HG03159 (cell line): ENCODE measurements around the gene ZFYVE28.
"Not testable (repeated sequence)": the region's sequence is repeated elsewhere in the genome, so short reads cannot be mapped to it uniquely, and the experiment has no call there.

Source experiments
- ATAC-seq: cut with Tn5 transposase; IDR thresholded peaks from one replicate; pipeline ENCODE4 v1.9.1; 2021; ENCODE audit warnings: mild to moderate bottlenecking, moderate library complexity; ENCODE audit not compliant: unreplicated experiment

Gene ZFYVE28

GRCh38 chr4:2275546-2276251 is 142.7 kb downstream of the ZFYVE28 start:
- no peak for ATAC-seq

- ATAC-seq: not testable (repeated sequence)
These were observed 143.4 kb downstream of the ZFYVE28 start for GRCh38 chr4:2275044-2275397.

DNA sequence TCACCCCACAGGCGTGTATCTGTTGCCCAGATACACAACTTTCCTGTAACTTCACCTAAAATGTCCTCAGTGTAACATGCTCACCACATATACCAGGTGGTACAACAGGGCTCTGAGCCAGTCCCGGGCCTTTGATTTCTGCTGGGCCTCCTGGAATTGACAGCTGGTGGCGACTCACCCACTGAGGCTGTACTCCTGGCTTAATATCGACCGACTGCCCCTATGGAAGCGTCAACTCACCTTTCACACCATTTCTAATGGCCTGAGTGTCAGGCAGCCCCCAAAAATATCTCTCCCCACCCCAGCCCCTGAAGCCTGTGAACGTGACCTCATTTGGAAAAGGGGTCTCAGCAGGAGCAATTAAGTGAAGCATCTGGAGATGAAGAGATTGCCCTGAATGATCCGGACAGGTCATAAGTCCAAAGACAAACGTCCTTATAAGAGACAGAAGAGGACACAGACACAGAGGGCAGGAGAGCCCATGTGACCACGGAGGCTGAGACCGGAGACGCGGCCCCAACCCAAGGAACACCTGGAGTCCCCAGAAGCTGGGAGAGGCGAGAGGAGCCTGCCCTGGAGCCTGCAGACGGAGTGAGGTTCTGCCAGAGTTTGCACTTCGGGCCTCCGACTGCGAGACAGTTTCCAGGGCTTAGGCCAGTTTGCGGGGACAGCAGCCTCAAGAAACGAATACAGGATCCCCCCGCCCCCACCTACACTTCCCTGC is 144.0 kb downstream of the ZFYVE28 start:
- ATAC-seq: no peak

DNA sequence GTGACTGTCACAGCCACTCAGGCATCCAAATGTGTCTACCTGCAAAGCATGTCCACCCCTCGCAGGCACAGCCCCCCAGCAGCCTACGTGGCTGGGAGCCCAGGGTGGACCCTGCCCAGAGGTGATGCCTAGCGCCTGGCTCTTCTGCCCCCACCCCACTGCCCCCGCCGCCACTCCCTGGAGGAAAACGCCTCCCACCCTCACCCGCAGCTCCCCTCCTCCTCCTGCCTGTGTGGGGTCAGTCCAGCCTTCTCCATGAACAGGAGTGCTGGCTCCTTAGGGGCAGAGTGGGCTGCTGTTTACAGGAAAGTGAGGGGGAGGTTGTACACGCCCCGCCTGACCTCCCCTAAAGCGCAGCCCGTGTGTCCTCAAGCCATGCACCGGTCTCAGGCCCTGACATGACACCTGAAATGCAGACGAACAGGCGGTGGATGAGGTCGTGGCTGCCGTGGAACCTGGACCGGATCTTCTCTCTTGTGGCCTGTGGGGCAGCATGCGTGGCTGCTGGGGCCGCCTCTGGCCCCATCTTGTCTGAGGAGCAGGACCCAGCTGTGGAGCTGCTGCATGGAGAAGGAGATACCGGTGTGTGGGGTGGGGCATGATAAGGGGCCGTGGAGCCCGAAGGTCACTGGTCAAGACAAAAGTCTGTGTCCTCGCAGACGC is 144.7 kb downstream of the ZFYVE28 start:
- ATAC-seq: no peak

GRCh38 chr4:2273221-2273620 is 145.2 kb downstream of the ZFYVE28 start:
- no peak for ATAC-seq

- no peak for ATAC-seq
These were observed 145.7 kb downstream of the ZFYVE28 start for GRCh38 chr4:2272828-2273120.

GRCh38 chr4:2272026-2272827 is 146.2 kb downstream of the ZFYVE28 start:
- no peak for ATAC-seq

- ATAC-seq: no peak
These were observed 147.0 kb downstream of the ZFYVE28 start for GRCh38 chr4:2271279-2272025.

DNA sequence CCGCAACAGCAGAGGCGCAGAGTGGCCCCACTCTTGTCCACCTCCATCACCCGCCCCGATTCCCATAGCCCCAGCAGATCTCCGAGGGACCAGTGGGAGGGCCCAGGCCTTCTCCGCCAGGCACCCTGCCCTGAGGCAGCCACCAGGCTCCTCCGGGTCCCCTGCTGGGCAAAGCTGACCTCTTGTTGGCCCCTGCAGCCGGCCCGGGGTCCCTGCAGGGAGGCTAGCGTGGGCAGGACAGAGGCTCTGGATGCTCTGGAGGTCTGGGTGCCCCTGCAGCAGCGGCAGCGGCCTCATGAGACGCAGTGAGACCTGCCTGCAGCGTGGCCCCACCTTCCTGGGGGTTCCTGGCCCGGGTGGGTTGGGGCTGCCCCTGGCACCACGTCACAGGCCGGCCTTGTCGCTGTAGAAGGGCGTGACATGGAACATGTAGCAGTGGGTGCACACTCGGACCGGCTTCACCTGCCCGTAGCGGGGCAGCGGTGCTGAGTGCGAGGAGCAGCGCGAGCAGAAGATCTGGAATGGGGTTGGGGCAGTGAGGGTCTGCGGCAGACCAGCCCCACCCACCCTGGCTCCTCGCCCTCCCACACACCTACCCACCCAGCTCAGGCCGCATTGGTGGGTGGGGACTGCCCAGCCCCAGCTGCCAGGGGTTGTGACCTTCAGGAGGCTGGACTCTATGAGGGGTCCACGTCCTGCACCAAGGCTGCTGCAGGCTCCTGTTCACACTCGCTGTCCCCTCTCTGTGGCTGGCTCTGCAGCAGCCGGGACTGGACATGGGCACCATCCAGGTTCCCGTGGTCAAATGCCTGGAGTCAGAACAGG is 147.9 kb downstream of the ZFYVE28 start:
- ATAC-seq: no peak

GRCh38 chr4:2269618-2270163 is 148.8 kb downstream of the ZFYVE28 start:
- no peak for ATAC-seq

- no peak for ATAC-seq
These were observed 149.3 kb downstream of the ZFYVE28 start for GRCh38 chr4:2269206-2269531.

DNA sequence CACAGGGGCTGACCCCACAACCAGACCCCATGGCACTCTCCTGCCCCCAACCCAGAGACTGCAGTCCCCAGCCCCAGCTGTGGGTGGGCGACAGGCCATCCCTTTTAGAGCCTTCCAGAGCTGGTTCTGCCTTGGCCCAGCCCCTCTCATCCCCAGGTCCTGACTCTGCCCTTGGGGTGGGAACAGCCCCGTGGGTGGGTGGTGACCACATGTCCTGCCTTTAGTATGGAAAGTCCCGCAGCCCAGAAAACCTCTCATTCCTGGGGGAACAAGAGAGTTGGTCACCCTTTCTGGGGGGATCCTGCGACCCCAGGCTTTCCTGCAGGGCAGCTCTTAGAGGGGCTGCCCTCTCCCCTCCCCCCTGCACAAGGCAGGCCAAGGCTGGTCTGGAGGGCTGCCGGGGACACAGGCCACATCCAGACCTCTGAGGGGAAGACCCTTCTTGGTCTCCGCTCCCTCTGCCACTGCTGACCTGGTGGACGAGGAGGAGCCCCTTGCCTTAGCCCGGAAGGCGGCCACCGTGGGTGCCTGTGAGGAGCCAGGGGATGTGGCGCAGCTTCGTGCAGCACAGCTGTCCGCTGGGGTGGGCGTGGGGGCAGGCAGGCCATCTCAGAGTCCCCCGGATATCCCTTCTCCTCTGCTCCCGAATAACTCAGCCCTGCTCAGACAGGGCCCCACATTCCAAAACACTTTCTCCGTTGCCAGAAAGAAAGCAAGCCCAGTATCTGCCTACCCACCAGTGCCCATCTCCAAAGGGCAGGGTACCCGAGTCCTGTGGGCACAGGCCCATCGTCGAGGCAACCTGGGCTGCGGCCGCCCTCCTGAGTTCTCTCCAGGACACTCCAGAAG is 149.9 kb downstream of the ZFYVE28 start:
- ATAC-seq: no peak

DNA sequence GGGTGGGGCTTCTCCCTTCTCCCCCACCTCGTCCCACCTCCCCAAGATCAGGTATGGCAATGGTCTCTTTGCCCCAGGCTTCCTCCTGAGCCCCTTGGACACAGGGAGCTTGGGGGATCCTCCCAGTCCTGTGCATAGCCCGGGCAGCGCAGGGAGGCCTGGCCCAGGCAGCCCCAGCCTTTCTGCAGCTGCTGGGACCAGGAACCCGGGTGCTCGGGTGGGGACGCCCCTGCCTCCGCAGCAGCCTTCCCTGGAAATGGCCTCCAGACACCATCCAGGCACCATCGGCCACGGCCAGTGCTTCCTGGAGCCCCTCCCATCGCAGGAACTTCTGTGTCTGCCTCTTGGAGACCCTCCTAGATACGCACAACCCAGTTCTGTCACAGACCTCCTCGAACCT is 150.6 kb downstream of the ZFYVE28 start:
- ATAC-seq: no peak

DNA sequence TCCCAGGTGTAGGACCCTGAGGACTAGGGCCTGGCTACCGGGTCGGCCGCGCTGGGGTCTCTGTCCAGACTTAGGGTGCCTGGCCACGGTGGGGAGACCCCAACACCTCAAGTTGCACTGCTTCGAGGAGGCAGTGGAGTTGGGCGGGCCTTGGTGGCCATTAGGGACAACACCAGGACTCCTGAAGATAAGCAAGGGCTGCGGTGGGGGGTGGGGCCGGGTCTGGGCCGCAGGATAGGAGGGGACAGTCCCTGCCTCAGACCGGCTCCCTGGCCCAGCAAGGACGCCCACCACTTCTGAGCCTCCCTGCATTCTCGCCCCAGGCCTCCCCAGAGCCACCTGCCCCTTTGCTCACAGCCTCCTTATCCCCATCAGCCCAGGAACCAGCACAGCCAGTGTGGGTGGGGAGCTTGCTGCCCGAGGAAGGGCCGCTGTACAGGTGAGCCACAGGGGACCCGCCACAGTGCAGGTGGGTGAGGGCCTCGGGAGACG is 151.1 kb downstream of the ZFYVE28 start:
- ATAC-seq: no peak

DNA sequence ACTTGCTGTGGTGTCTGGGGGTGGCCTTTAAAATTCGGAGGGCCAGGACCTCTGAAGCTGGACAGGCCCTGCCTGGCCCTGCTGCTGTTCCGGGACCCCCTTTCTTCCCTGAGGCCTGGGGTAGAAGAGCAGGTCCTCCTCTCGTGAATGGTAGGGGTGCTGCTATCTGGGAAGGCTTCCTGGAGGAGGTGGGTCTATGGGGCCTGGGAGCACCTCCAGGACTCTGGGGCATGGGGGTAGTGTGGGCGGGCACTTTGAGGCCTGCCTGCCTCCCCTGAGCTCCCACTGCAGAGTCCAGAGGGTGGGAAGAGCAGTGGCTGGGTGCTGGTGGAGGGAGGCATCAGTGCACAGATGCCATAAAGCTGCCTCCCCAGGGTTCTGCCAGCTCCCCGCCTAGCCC is 151.6 kb downstream of the ZFYVE28 start:
- ATAC-seq: no peak

- ATAC-seq: no peak
These were observed 152.3 kb downstream of the ZFYVE28 start for GRCh38 chr4:2266181-2266580.

GRCh38 chr4:2265113-2266110 is 153.0 kb downstream of the ZFYVE28 start:
- no peak for ATAC-seq
